ENCODE results near the gene ARHGAP15.

The ARHGAP15 gene

DNA sequence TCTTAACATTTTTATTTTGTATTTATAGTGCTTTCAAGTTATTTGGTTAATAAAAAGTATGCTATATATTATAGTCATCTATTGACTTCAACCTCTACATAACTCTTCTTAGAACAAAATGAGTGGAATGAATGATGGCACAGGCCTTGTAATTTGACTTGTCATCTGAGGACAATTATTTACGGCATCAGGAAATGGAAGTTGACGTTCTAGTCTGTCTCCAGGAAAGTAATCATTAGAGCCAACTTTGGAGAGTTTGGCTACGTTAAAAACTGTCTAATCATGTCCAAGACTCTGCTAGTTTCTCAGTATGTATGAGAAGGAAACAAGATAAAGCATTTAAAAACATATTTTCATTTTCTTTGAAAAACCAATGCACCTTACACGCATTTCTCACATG is 353.6 kb downstream of the ARHGAP15 start:
- H3K27ac ChIP-seq: no peak overlapping the region
- no peak for DNase-seq (ENCODE audit: low spot score)
- ChIA-PET POLR2A (ENCODE audit: low non-redundant PET) (no interaction called here), CTCF (no interaction called here)
- TF ChIP-seq CTCF (conservative IDR thresholded peaks at IDR 0.05; ENCODE audit: low read depth): no peak

DNA sequence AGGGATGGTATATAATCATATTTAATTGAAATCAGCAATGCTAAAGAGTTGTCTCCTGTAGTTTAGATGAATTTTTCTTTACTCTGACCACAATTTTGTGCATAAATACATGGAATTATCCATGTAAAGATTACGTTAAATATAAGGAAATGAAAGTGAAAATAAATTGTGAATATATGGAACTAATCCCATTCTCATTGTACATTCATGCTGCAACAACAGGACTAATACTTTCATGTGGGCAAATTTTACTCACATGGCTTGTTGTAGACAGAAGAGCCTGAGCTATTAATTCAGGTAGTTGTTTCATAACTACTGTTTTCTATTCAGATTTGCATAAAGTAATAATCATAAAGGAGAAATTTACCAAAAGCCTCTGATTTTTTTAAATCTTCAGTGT is 357.8 kb downstream of the ARHGAP15 start:
- no peak for TF ChIP-seq CTCF (conservative IDR thresholded peaks at IDR 0.05; ENCODE audit: low read depth)
- CTCF ChIA-PET: interaction anchor here (0.6 kb wide), 1 partner anchor 388 kb away, joined by 5 read pairs; no protein-coding TSS in a partner anchor
- POLR2A ChIA-PET (ENCODE audit: low non-redundant PET): no interaction called here
- no peak overlapping the region for H3K27ac ChIP-seq
- DNase-seq (ENCODE audit: low spot score): no peak

DNA sequence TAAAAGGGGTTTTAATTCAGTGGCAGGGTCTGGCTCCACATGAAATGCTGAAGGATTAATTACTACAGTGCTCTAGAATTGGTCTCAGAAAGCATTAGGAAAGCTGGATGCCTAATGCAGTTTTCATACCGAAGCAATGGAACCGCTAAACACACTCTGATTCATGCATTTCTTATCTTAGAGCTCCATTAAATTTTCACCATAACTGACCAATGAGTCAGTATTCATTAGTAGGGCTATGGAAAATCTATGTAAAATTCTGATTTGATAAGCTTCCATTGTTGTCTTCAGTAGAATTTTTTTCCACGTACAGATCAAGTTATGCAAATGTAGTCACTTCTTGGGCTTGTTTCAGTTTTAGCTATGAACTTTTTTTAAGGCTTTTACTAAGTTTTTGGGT is 359.9 kb downstream of the ARHGAP15 start:
- CTCF ChIA-PET: interaction anchor here (0.5 to 0.6 kb wide), 2 partner anchors 17 to 171 kb away, joined by 3 read pairs; no protein-coding TSS in a partner anchor
- H3K27ac ChIP-seq: no peak overlapping the region
- peak; percentile 26 for DNase-seq (ENCODE audit: low spot score)
- no peak for TF ChIP-seq CTCF (conservative IDR thresholded peaks at IDR 0.05; ENCODE audit: low read depth)
- POLR2A ChIA-PET (ENCODE audit: low non-redundant PET): no interaction called here

DNA sequence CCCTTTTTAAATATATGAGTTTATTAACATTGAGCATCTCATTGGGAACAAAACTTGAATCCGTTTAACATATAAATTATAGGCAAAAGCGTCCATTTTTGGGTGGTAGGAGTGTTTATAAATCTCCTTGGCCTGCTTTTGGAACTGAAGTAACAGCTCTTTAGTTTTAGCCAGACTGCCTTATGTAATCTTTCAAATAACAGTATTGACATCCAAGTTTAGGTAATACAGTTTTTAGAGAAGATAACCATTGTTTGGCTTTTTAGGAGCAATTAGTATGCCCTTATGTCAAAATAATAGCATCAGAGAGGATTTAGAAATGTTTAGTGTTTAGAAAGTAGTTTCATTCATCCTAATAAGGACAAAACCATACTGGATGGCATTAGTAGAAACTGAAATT is 361.9 kb downstream of the ARHGAP15 start:
- CTCF ChIA-PET: no interaction called here
- POLR2A ChIA-PET (ENCODE audit: low non-redundant PET): no interaction called here
- no peak for DNase-seq (ENCODE audit: low spot score)
- H3K27ac ChIP-seq: no peak overlapping the region
- no peak for TF ChIP-seq CTCF (conservative IDR thresholded peaks at IDR 0.05; ENCODE audit: low read depth)

DNA sequence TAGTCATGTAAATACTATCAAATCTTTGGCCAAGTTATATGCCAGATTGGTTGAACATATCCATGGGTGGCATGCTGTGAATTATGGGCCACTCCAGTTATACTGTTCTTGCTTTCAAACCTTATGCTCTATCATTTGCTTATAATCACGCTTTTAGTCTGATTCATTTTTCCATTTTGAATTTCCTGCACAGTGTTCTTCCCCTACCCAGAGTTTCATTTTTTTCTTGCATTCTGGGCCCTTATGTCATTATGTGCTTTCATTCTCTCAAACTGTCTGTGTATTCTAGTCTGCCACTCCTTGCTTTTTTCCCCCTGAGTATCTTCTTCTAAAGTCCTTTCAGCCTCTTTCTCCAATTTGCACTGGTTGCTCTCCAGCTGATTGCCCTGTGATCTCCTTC is 364.1 kb downstream of the ARHGAP15 start:
- TF ChIP-seq CTCF (conservative IDR thresholded peaks at IDR 0.05; ENCODE audit: low read depth): no peak
- no peak for DNase-seq (ENCODE audit: low spot score)
- ChIA-PET POLR2A (ENCODE audit: low non-redundant PET) (no interaction called here), CTCF (no interaction called here)
- no peak overlapping the region for H3K27ac ChIP-seq

DNA sequence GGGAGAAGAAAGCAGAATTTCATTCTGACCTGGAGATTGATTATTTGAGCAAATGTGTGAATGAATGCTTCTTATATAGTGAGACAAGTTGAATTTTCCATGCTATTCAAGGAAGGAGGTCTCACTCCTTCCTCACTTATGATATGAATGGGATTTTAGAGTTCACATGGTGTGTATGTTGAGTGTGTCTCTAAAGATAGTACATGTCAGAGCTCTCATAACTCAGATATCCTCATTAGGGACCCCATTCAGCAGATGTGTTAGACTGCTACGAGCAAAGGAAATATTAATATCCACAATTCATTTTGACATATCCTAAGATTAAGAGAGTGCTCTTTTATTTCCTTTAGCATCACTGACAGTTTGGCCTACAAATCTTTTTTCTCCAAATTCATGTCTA is 368.5 kb downstream of the ARHGAP15 start:
- ChIA-PET CTCF (no interaction called here), POLR2A (ENCODE audit: low non-redundant PET) (no interaction called here)
- H3K27ac ChIP-seq: no peak overlapping the region
- DNase-seq (ENCODE audit: low spot score): no peak
- TF ChIP-seq CTCF (conservative IDR thresholded peaks at IDR 0.05; ENCODE audit: low read depth): no peak

DNA sequence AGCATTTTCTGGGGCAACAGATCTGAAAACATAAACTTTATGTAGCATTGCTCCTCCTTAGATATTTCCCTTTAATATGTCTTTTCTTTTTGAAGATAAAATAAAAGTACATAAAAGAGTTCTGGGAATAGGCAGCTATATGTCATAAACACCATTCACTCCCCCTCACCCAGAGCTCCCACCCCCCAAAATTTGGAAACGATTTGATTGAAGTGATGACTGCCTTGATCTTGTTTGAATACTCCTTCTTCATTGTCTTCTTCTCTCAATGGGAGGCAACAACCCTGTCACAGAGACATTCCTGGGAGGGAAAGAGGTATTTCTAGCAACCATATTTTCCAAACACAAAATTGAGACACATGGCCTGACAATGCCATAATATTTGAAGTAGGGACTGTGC is 369.3 kb downstream of the ARHGAP15 start:
- no peak for DNase-seq (ENCODE audit: low spot score)
- ChIA-PET CTCF (no interaction called here), POLR2A (ENCODE audit: low non-redundant PET) (no interaction called here)
- H3K27ac ChIP-seq: no peak overlapping the region
- TF ChIP-seq CTCF (conservative IDR thresholded peaks at IDR 0.05; ENCODE audit: low read depth): no peak

Measured in RWPE1 (cell line).